RWPE2 (cell line): ENCODE data around the gene ZFP64.
A peak's percentile ranks its signal among the peaks of the same experiment; 100 is the strongest.

Source experiments
- ATAC-seq: fragments of 200-7000 bp; cut with Tn5 transposase; 3 replicates; pipeline ENCODE4 v1.9.1; 2021; ENCODE audit warnings: low read depth
- DNase-seq: peaks from one replicate; pipeline ENCODE4 v3.0.0-alpha.2; 2020; ENCODE audit warnings: low spot score
- H3K27ac ChIP-seq: fragments of 450-650 bp; 2 replicates; pipeline ENCODE4 v1.5.1; 2017; ENCODE audit warnings: mild to moderate bottlenecking; ENCODE audit not compliant: poor library complexity, severe bottlenecking
- H3K27me3 ChIP-seq: fragments of 250-450 bp; sonication (Bioruptor Pico); 2 replicates; pipeline ENCODE4 v1.5.1; 2021; ENCODE audit warnings: mild to moderate bottlenecking, moderate library complexity; ENCODE audit not compliant: insufficient read depth, poor library complexity, severe bottlenecking
- H3K36me3 ChIP-seq: fragments of 250-450 bp; sonication (Bioruptor Pico); 2 replicates; pipeline ENCODE4 v1.5.1; 2020; ENCODE audit warnings: low read depth, mild to moderate bottlenecking, moderate library complexity
- H3K4me1 ChIP-seq: fragments of 250-450 bp; sonication (Bioruptor Pico); 2 replicates; pipeline ENCODE4 v1.5.1; 2021; ENCODE audit warnings: mild to moderate bottlenecking, moderate library complexity; ENCODE audit not compliant: insufficient read depth, poor library complexity, severe bottlenecking
- H3K4me3 ChIP-seq: fragments of 250-450 bp; sonication (Bioruptor Pico); 2 replicates; pipeline ENCODE4 v1.5.1; 2021; ENCODE audit warnings: mild to moderate bottlenecking, moderate library complexity; ENCODE audit not compliant: severe bottlenecking
- H3K9me3 ChIP-seq: fragments of 250-450 bp; sonication (Bioruptor Pico); 2 replicates; pipeline ENCODE4 v1.5.1; 2021; ENCODE audit warnings: mild to moderate bottlenecking, moderate library complexity; ENCODE audit not compliant: severe bottlenecking
- CTCF ChIP-seq: fragments of 450-650 bp; IDR thresholded peaks from one replicate; pipeline ENCODE4 v1.5.1; 2017; ENCODE audit warnings: mild to moderate bottlenecking, moderate library complexity; ENCODE audit not compliant: poor library complexity, severe bottlenecking

Gene ZFP64

GRCh38 chr20:52118016-52118623 lies 73.5 kb downstream of the ZFP64 start:
- H3K4me1 ChIP-seq: no peaks in the 10 kb centered on the region
- H3K9me3 ChIP-seq: no peaks in the 10 kb centered on the region
- DNase-seq: no peak
- no peak for TF ChIP-seq CTCF
- H3K27me3 ChIP-seq: no peaks in the 10 kb centered on the region
- H3K4me3 ChIP-seq: no peak overlapping the region
- no peak for ATAC-seq
- no peaks in the 10 kb centered on the region for H3K36me3 ChIP-seq
- H3K27ac ChIP-seq: no peak overlapping the region

- H3K27ac ChIP-seq: no peak overlapping the region
- DNase-seq (peak; percentile 61), ATAC-seq (no peak)
- no peak for TF ChIP-seq CTCF
- no peaks in the 10 kb centered on the region for H3K36me3 ChIP-seq
- no peaks in the 10 kb centered on the region for H3K4me1 ChIP-seq
- no peaks in the 10 kb centered on the region for H3K9me3 ChIP-seq
- no peak overlapping the region for H3K4me3 ChIP-seq
- no peaks in the 10 kb centered on the region for H3K27me3 ChIP-seq
Measured at GRCh38 chr20:52110456-52110855, 81.1 kb downstream of the ZFP64 start.

- no peaks in the 10 kb centered on the region for H3K27me3 ChIP-seq
- peak; percentile 62 for ATAC-seq
- H3K9me3 ChIP-seq: no peaks in the 10 kb centered on the region
- no peaks in the 10 kb centered on the region for H3K36me3 ChIP-seq
- DNase-seq: peak; percentile 87
- H3K4me1 ChIP-seq: no peaks in the 10 kb centered on the region
- no peak overlapping the region for H3K27ac ChIP-seq
- TF ChIP-seq CTCF: peak; percentile 95
- H3K4me3 ChIP-seq: peak overlapping the region; percentile 44
Measured at GRCh38 chr20:52105442-52106422, 85.8 kb downstream of the ZFP64 start.

GRCh38 chr20:52104546-52105441 lies 86.8 kb downstream of the ZFP64 start:
- Histone ChIP-seq H3K36me3 (no peaks in the 10 kb centered on the region), H3K27ac (no peak overlapping the region), H3K4me1 (no peaks in the 10 kb centered on the region), H3K27me3 (no peaks in the 10 kb centered on the region), H3K4me3 (peak overlapping the region; percentile 44), H3K9me3 (no peaks in the 10 kb centered on the region)
- ATAC-seq: peak; percentile 45
- DNase-seq: peak; percentile 90
- no peak for TF ChIP-seq CTCF
